Stomach smooth muscle (tissue), 2 donors: ENCODE measurements around the gene SIAE.

Source experiments
- H3K27ac ChIP-seq: one replicate; pipeline ENCODE4 v1.7.0; 2013; ENCODE audit warnings: mild to moderate bottlenecking, low read length, inconsistent platforms
- H3K27me3 ChIP-seq, 2 donors: one replicate each; pipeline ENCODE4 v1.7.0; 2013; ENCODE audit warnings: low read length in 2 of 2; ENCODE audit not compliant: insufficient read depth in 2 of 2, control insufficient read depth in 1 of 2
- H3K36me3 ChIP-seq, 2 donors: one replicate each; pipeline ENCODE4 v1.7.0; 2013; ENCODE audit warnings: low read length in 2 of 2; ENCODE audit not compliant: control insufficient read depth in 2 of 2, insufficient read depth in 2 of 2
- H3K4me1 ChIP-seq: one replicate; pipeline ENCODE4 v1.7.0; 2013; ENCODE audit warnings: low read length; ENCODE audit not compliant: control insufficient read depth, insufficient read depth
- H3K4me3 ChIP-seq, 2 donors: one replicate each; pipeline ENCODE4 v1.7.0; 2013; ENCODE audit warnings: low read length in 2 of 2
- H3K9ac ChIP-seq, 2 donors: one replicate each; pipeline ENCODE4 v1.7.0; 2013; ENCODE audit warnings: low read length in 2 of 2, mild to moderate bottlenecking in 1 of 2
- H3K9me3 ChIP-seq, 2 donors: one replicate each; pipeline ENCODE4 v1.7.0; 2013; ENCODE audit warnings: low read length in 2 of 2; ENCODE audit not compliant: control insufficient read depth in 2 of 2
- donor health status: healthy.
- donor health status: Pancreatic carcinoma.

SIAE gene

DNA sequence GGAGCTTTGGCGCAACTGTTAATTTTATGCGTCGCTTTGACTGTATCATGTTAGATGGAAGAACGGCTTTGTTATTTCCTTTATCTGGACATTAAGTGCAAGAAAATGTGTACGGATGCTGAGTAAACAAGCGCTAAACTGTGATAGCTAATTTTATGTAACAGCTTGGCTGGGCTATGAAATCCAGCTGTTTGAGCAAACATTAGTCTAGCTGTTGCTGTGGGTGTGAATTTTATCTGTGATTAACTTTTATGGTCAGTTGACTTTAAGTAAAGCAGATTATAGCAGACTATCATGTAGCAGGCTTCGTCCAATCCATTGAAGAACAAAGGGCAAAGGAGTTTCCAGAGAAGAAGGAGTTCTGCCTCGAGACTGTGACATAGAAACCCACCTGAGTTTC, 89.8 kb downstream of the SIAE start:
- H3K9ac ChIP-seq, result no peak overlapping the region
- no peaks in the 10 kb centered on the region for H3K9me3 ChIP-seq
- no peaks in the 10 kb centered on the region for H3K36me3 ChIP-seq
- H3K27ac ChIP-seq, result no peak overlapping the region
- peaks cover 0 to 3% of the 10 kb centered on the region in 2 donors for H3K27me3 ChIP-seq
- H3K4me1 ChIP-seq, result no peaks in the 10 kb centered on the region
- H3K4me3 ChIP-seq, result no peak overlapping the region
